Activated naive CD8-positive, alpha-beta T cell (primary cell): ENCODE data around the gene CLDN6.
A peak's percentile ranks its signal among the peaks of the same experiment; 100 is the strongest.

Experiments used
- H3K27ac Mint-ChIP-seq: one replicate; pipeline ENCODE4 v1.8.0; 2021; ENCODE audit warnings: mixed read lengths
- H3K27me3 Mint-ChIP-seq: one replicate; pipeline ENCODE4 v1.8.0; 2021; ENCODE audit warnings: mixed read lengths
- H3K36me3 Mint-ChIP-seq: one replicate; pipeline ENCODE4 v1.8.0; 2021; ENCODE audit warnings: mixed read lengths
- H3K4me1 Mint-ChIP-seq: one replicate; pipeline ENCODE4 v1.8.0; 2021; ENCODE audit warnings: low read depth, mixed read lengths
- H3K4me3 Mint-ChIP-seq: one replicate; pipeline ENCODE4 v1.8.0; 2021; ENCODE audit warnings: mild to moderate bottlenecking, mixed read lengths
- H3K9me3 Mint-ChIP-seq: one replicate; pipeline ENCODE4 v1.8.0; 2021; ENCODE audit warnings: low read depth, mixed read lengths

CLDN6 gene

GRCh38 chr16:3015865-3016521 is 2.0 kb downstream of the CLDN6 start:
- no peaks in the 10 kb centered on the region for H3K36me3 Mint-ChIP-seq
- H3K4me3 Mint-ChIP-seq = no peak overlapping the region
- H3K4me1 Mint-ChIP-seq = peaks cover 19% of the 10 kb centered on the region
- no peak overlapping the region for H3K27ac Mint-ChIP-seq
- H3K27me3 Mint-ChIP-seq = no peaks in the 10 kb centered on the region
- H3K9me3 Mint-ChIP-seq = no peaks in the 10 kb centered on the region

GRCh38 chr16:3014971-3015370 is 3.0 kb downstream of the CLDN6 start:
- no peak overlapping the region for H3K27ac Mint-ChIP-seq
- no peak overlapping the region for H3K4me3 Mint-ChIP-seq
- H3K36me3 Mint-ChIP-seq = no peaks in the 10 kb centered on the region
- no peaks in the 10 kb centered on the region for H3K27me3 Mint-ChIP-seq
- no peaks in the 10 kb centered on the region for H3K9me3 Mint-ChIP-seq
- peaks cover 15% of the 10 kb centered on the region for H3K4me1 Mint-ChIP-seq

GRCh38 chr16:3013998-3014690 is 3.8 kb downstream of the CLDN6 start:
- H3K9me3 Mint-ChIP-seq = no peaks in the 10 kb centered on the region
- H3K4me3 Mint-ChIP-seq = no peak overlapping the region
- H3K27me3 Mint-ChIP-seq = no peaks in the 10 kb centered on the region
- peaks cover 8% of the 10 kb centered on the region for H3K4me1 Mint-ChIP-seq
- no peak overlapping the region for H3K27ac Mint-ChIP-seq
- no peaks in the 10 kb centered on the region for H3K36me3 Mint-ChIP-seq

- no peaks in the 10 kb centered on the region for H3K9me3 Mint-ChIP-seq
- H3K36me3 Mint-ChIP-seq = no peaks in the 10 kb centered on the region
- H3K4me1 Mint-ChIP-seq = peaks cover 12% of the 10 kb centered on the region
- no peak overlapping the region for H3K27ac Mint-ChIP-seq
- H3K27me3 Mint-ChIP-seq = no peaks in the 10 kb centered on the region
- H3K4me3 Mint-ChIP-seq = no peak overlapping the region
Measured at GRCh38 chr16:3013491-3013951, 4.5 kb downstream of the CLDN6 start.

- no peak within 1 kb of the TSS for H3K4me3 Mint-ChIP-seq
- peaks cover 12% of the 10 kb centered on the region for H3K4me1 Mint-ChIP-seq
- no peaks in the 10 kb centered on the region for H3K27me3 Mint-ChIP-seq
- H3K27ac Mint-ChIP-seq = no peak within 1 kb of the TSS
- H3K36me3 Mint-ChIP-seq = no peaks in the 10 kb centered on the region
- no peaks in the 10 kb centered on the region for H3K9me3 Mint-ChIP-seq
Measured at GRCh38 chr16:3012828-3013420, 5.1 kb downstream of the CLDN6 start, which contains the start of gene CLDN9. CLDN9 (plus strand) TSS chr16:3012923; CDS start chr16:3013363, 440 bp downstream.

GRCh38 chr16:3012246-3012645 is 5.7 kb downstream of the CLDN6 start:
- Mint-ChIP-seq H3K27me3 (no peaks in the 10 kb centered on the region), H3K36me3 (no peaks in the 10 kb centered on the region), H3K4me3 (no peak overlapping the region)

GRCh38 chr16:3010510-3010909 is 7.5 kb downstream of the CLDN6 start:
- Mint-ChIP-seq H3K9me3 (no peaks in the 10 kb centered on the region), H3K4me3 (no peak overlapping the region), H3K27me3 (no peaks in the 10 kb centered on the region), H3K27ac (no peak overlapping the region), H3K36me3 (no peaks in the 10 kb centered on the region), H3K4me1 (peaks cover 26% of the 10 kb centered on the region)

More at GRCh38 chr16:3012246-3012645, 5.7 kb downstream of the CLDN6 start:
- Mint-ChIP-seq H3K4me1 (peaks cover 19% of the 10 kb centered on the region), H3K9me3 (no peaks in the 10 kb centered on the region), H3K27ac (no peak overlapping the region)

GRCh38 chr16:3009568-3010390 is 8.2 kb downstream of the CLDN6 start:
- Mint-ChIP-seq H3K4me1 (peaks cover 29% of the 10 kb centered on the region), H3K27me3 (no peaks in the 10 kb centered on the region), H3K4me3 (no peak overlapping the region), H3K9me3 (no peaks in the 10 kb centered on the region), H3K27ac (no peak overlapping the region), H3K36me3 (no peaks in the 10 kb centered on the region)

GRCh38 chr16:3008690-3009037 is 9.3 kb downstream of the CLDN6 start:
- H3K4me1 Mint-ChIP-seq = peaks cover 30% of the 10 kb centered on the region
- peak overlapping the region; percentile 65 for H3K4me3 Mint-ChIP-seq
- H3K36me3 Mint-ChIP-seq = no peaks in the 10 kb centered on the region
- H3K27ac Mint-ChIP-seq = no peak overlapping the region
- H3K27me3 Mint-ChIP-seq = no peaks in the 10 kb centered on the region
- no peaks in the 10 kb centered on the region for H3K9me3 Mint-ChIP-seq

- H3K9me3 Mint-ChIP-seq = no peaks in the 10 kb centered on the region
- no peaks in the 10 kb centered on the region for H3K27me3 Mint-ChIP-seq
- H3K4me1 Mint-ChIP-seq = peaks cover 30% of the 10 kb centered on the region
- no peaks in the 10 kb centered on the region for H3K36me3 Mint-ChIP-seq
- H3K27ac Mint-ChIP-seq = no peak overlapping the region
- peak overlapping the region; percentile 65 for H3K4me3 Mint-ChIP-seq
Measured at GRCh38 chr16:3007957-3008689, 9.9 kb downstream of the CLDN6 start.

GRCh38 chr16:3007059-3007956 is 10.7 kb downstream of the CLDN6 start:
- Mint-ChIP-seq H3K4me1 (peaks cover 30% of the 10 kb centered on the region), H3K36me3 (no peaks in the 10 kb centered on the region), H3K27me3 (no peaks in the 10 kb centered on the region), H3K27ac (no peak overlapping the region), H3K4me3 (peak overlapping the region; percentile 65), H3K9me3 (no peaks in the 10 kb centered on the region)

- Mint-ChIP-seq H3K9me3 (no peaks in the 10 kb centered on the region), H3K27ac (no peak overlapping the region), H3K36me3 (no peaks in the 10 kb centered on the region), H3K4me3 (peak overlapping the region; percentile 58), H3K4me1 (peaks cover 29% of the 10 kb centered on the region), H3K27me3 (no peaks in the 10 kb centered on the region)
Measured at GRCh38 chr16:3004781-3005284, 13.2 kb downstream of the CLDN6 start.

- no peak overlapping the region for H3K27ac Mint-ChIP-seq
- no peaks in the 10 kb centered on the region for H3K9me3 Mint-ChIP-seq
- H3K4me3 Mint-ChIP-seq = no peak overlapping the region
- H3K4me1 Mint-ChIP-seq = peaks cover 29% of the 10 kb centered on the region
- H3K27me3 Mint-ChIP-seq = no peaks in the 10 kb centered on the region
- no peaks in the 10 kb centered on the region for H3K36me3 Mint-ChIP-seq
Measured at GRCh38 chr16:3004319-3004718, 13.7 kb downstream of the CLDN6 start.
